ENCODE results near the gene CCDC88C. TPM values are rescaled to one million over a fixed set of nuclear protein-coding genes. Genes with fewer than 3 reads are reported as not detected.

CCDC88C gene
- polyA plus RNA-seq, 1 donor (not counting 4 experiments of a cell fraction or from before 2014, with no cell fraction given) = 2.4 TPM

DNA sequence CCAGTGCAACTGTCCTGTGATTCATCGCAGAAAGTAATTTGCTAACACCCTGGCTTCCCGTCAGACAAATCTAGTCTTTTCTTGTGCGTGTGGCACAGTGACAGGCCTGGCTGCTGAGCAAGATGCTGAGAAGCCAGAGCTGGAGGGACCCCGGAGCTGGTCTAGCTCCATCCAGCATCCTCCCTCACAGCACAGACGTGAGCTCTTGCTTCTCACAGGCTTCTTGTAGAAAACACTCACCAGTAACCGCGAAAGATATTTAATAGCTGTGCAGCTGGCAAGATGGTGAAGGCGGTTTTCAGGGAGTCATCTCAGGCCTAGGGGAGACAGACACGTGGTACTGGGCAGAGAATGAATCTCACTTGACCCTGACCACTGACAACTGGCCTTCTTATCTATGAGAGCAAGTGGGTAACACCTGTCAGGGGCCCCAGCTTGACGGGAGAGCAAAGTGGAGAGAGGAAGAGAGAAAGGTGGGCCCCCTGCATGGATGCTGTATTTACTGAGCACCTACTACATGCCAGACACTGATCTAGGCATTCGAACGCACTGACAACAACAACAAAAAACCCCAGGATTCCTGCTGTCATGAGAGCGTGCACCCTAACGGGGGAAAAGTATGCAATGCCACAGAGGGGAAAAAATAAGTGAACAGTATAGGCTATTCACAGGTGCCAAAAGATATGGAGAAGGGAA is 63.3 kb downstream of the CCDC88C start:
- Histone ChIP-seq H4K20me1 (ENCODE audit: control insufficient read depth, extremely low read depth, insufficient read depth, low read length) (no peaks in the 10 kb centered on the region), H3K9ac (ENCODE audit: control insufficient read depth, extremely low read depth, insufficient read depth, low read length) (no peak overlapping the region), H3K27ac (ENCODE audit: control insufficient read depth, insufficient read depth, low read length) (no peak overlapping the region), H3K4me3 (ENCODE audit: control insufficient read depth in 2 of 3, extremely low read depth in 1 of 3, insufficient read depth in 2 of 3, low read depth in 1 of 3, low read length in 3 of 3) (no peak overlapping the region), H3K4me2 (ENCODE audit: control insufficient read depth, extremely low read depth, insufficient read depth, low read depth, low read length) (no peak overlapping the region), H3K9me1 (ENCODE audit: control insufficient read depth, extremely low read depth, insufficient read depth, low read length) (no peaks in the 10 kb centered on the region), H3K9me3 (ENCODE audit: control insufficient read depth, low read depth, low read length) (no peaks in the 10 kb centered on the region), H2AFZ (ENCODE audit: control insufficient read depth, low read length) (no peak overlapping the region), H3K4me1 (ENCODE audit: control insufficient read depth, extremely low read depth, insufficient read depth, low read length) (peaks cover 6% of the 10 kb centered on the region), H3K27me3 (ENCODE audit: control insufficient read depth, extremely low read depth, insufficient read depth, low read length) (no peaks in the 10 kb centered on the region), H3K36me3 (ENCODE audit: control insufficient read depth in 2 of 2, extremely low read depth in 1 of 2, insufficient read depth in 2 of 2, low read length in 2 of 2) (no peaks in the 10 kb centered on the region), H3K79me2 (ENCODE audit: control insufficient read depth, insufficient read depth, low read length) (no peaks in the 10 kb centered on the region)
- DNase-seq (ENCODE audit: low read depth, low spot score) = no peak
- peak; percentile 61 for FAIRE-seq
- dilution Hi-C loops (cut with MboI; ENCODE audit: extremely low pct_ligation_motif_present, low sequenced_read_pairs) = no loop called here
- TF ChIP-seq, protein P1, sequence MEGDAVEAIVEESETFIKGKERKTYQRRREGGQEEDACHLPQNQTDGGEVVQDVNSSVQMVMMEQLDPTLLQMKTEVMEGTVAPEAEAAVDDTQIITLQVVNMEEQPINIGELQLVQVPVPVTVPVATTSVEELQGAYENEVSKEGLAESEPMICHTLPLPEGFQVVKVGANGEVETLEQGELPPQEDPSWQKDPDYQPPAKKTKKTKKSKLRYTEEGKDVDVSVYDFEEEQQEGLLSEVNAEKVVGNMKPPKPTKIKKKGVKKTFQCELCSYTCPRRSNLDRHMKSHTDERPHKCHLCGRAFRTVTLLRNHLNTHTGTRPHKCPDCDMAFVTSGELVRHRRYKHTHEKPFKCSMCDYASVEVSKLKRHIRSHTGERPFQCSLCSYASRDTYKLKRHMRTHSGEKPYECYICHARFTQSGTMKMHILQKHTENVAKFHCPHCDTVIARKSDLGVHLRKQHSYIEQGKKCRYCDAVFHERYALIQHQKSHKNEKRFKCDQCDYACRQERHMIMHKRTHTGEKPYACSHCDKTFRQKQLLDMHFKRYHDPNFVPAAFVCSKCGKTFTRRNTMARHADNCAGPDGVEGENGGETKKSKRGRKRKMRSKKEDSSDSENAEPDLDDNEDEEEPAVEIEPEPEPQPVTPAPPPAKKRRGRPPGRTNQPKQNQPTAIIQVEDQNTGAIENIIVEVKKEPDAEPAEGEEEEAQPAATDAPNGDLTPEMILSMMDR (optimal IDR thresholded peaks at IDR 0.05 in 1 of 3, IDR thresholded peaks at IDR 0.05 in 1 of 3, conservative IDR thresholded peaks at IDR 0.05 in 1 of 3; ENCODE audit: extremely low read depth in 1 of 3, insufficient read depth in 2 of 3, low read length in 3 of 3) = no peak
- TF ChIP-seq EZH2 (IDR thresholded peaks at IDR 0.05; ENCODE audit: low read length) = no peak

DNA sequence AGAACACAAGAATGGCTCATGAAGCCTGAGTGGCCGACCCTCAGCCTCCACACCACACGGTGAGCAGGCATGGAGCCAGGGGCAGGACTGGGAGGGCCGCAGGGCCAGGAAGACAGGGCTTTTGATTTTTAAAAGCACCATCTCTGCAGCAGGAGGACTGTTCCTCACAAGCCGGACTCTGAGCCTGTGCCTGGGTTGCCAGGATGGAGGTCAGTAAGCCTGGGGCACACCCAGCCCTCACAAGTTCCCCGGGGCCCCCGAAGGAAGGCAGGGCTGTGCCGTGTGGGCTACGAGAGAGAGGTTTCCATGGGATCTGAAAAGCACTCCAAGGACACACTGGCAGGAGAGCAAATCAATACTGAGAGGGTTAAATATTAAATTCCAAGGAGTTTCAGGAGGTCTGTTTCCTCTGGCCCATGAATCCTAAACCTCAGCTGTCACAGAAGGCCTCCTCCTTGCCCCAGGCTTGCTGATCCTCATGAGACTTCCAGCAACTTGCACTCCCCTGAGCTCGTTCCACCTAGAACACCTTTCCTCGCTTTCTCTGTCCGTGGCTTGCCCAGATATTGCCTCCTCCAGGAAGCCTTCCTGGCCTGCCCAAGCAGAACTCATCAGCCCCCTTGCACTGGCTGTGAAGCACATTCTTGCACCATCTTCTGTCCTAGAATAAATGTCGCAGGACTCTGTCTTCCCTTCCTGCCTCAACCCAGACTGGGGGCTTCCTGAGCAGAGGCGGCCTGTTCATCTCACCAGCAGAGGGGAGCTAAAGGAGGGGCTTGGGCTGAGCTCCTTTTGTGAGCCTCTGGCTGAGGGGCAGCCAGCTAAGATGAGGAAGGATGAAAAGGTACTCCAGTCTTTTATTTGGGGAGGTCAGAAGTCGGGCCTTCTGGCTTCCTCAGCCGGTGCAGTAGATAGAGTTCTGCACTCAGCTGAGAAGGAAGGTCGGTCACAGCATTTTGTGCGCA is 64.6 kb downstream of the CCDC88C start:
- H3K9me3 ChIP-seq (ENCODE audit: control insufficient read depth, low read depth, low read length) = no peaks in the 10 kb centered on the region

More for the DNA sequence above, 64.6 kb downstream of the CCDC88C start:
- FAIRE-seq (no peak), DNase-seq (ENCODE audit: low read depth, low spot score) (no peak)
- TF ChIP-seq EZH2 (IDR thresholded peaks at IDR 0.05; ENCODE audit: low read length) = no peak
- TF ChIP-seq, protein P1 (optimal IDR thresholded peaks at IDR 0.05 in 1 of 3, IDR thresholded peaks at IDR 0.05 in 1 of 3, conservative IDR thresholded peaks at IDR 0.05 in 1 of 3; ENCODE audit: extremely low read depth in 1 of 3, insufficient read depth in 2 of 3, low read length in 3 of 3) = no peak
- H3K9ac ChIP-seq (ENCODE audit: control insufficient read depth, extremely low read depth, insufficient read depth, low read length) = no peak overlapping the region
- no peaks in the 10 kb centered on the region for H3K36me3 ChIP-seq (ENCODE audit: control insufficient read depth in 2 of 2, extremely low read depth in 1 of 2, insufficient read depth in 2 of 2, low read length in 2 of 2)
- H3K4me2 ChIP-seq (ENCODE audit: control insufficient read depth, extremely low read depth, insufficient read depth, low read depth, low read length) = no peak overlapping the region
- no peaks in the 10 kb centered on the region for H3K9me1 ChIP-seq (ENCODE audit: control insufficient read depth, extremely low read depth, insufficient read depth, low read length)
- H3K79me2 ChIP-seq (ENCODE audit: control insufficient read depth, insufficient read depth, low read length) = no peaks in the 10 kb centered on the region
- no peak overlapping the region for H3K4me3 ChIP-seq (ENCODE audit: control insufficient read depth in 2 of 3, extremely low read depth in 1 of 3, insufficient read depth in 2 of 3, low read depth in 1 of 3, low read length in 3 of 3)
- H2AFZ ChIP-seq (ENCODE audit: control insufficient read depth, low read length) = no peak overlapping the region
- dilution Hi-C loops (cut with MboI; ENCODE audit: extremely low pct_ligation_motif_present, low sequenced_read_pairs) = no loop called here
- H4K20me1 ChIP-seq (ENCODE audit: control insufficient read depth, extremely low read depth, insufficient read depth, low read length) = no peaks in the 10 kb centered on the region
- H3K27ac ChIP-seq (ENCODE audit: control insufficient read depth, insufficient read depth, low read length) = no peak overlapping the region
- peaks cover 6% of the 10 kb centered on the region for H3K4me1 ChIP-seq (ENCODE audit: control insufficient read depth, extremely low read depth, insufficient read depth, low read length)
- no peaks in the 10 kb centered on the region for H3K27me3 ChIP-seq (ENCODE audit: control insufficient read depth, extremely low read depth, insufficient read depth, low read length)

All from keratinocyte (primary cell).